C4-2B (cell line): Measurements from ENCODE around the gene C1QTNF6.

Experiments used
- H3K27ac ChIP-seq: fragments of 450-650 bp; 2 replicates; pipeline ENCODE4 v1.5.1; 2017
- CTCF ChIP-seq: fragments of 450-650 bp; conservative IDR thresholded peaks from 2 replicates; pipeline ENCODE4 v1.5.1; 2017; ENCODE audit warnings: mild to moderate bottlenecking
- ZFX ChIP-seq: fragments of 450-650 bp; IDR thresholded peaks from 2 replicates; pipeline ENCODE4 v1.6.1; 2017

The C1QTNF6 gene

GRCh38 chr22:37231406-37232139 is 43.5 kb upstream of the C1QTNF6 start:
- H3K27ac ChIP-seq: no peak overlapping the region
- TF ChIP-seq ZFX (no peak), CTCF (no peak)

GRCh38 chr22:37230673-37231405 is 42.8 kb upstream of the C1QTNF6 start:
- no peak for TF ChIP-seq CTCF
- no peak for TF ChIP-seq ZFX
- H3K27ac ChIP-seq: no peak overlapping the region

- no peak for TF ChIP-seq CTCF
- TF ChIP-seq ZFX: no peak
- no peak overlapping the region for H3K27ac ChIP-seq
Measured at GRCh38 chr22:37229805-37230672, 42.0 kb upstream of the C1QTNF6 start.

- no peak overlapping the region for H3K27ac ChIP-seq
- TF ChIP-seq CTCF (no peak), ZFX (no peak)
Measured at GRCh38 chr22:37229012-37229804, 41.2 kb upstream of the C1QTNF6 start.

- no peak overlapping the region for H3K27ac ChIP-seq
- no peak for TF ChIP-seq CTCF
- TF ChIP-seq ZFX: no peak
Measured at GRCh38 chr22:37228106-37229011, 40.3 kb upstream of the C1QTNF6 start.

- H3K27ac ChIP-seq: no peak overlapping the region
- no peak for TF ChIP-seq ZFX
- TF ChIP-seq CTCF: no peak
Measured at GRCh38 chr22:37226514-37226913, 38.5 kb upstream of the C1QTNF6 start.
